GM12891 (cell line): ENCODE measurements around the gene RPS6KA2.

ENCODE experiments used
- POLR2A ChIP-seq: IDR thresholded peaks from 2 replicates; pipeline ENCODE4 v1.6.1; 2011; ENCODE audit warnings: low read depth, low read length, control low read depth
- POLR2AphosphoS5 ChIP-seq: IDR thresholded peaks from 2 replicates; pipeline ENCODE4 v1.6.1; 2011; ENCODE audit warnings: low read depth, low read length, control low read depth
- TAF1 ChIP-seq: IDR thresholded peaks from 2 replicates; pipeline ENCODE4 v1.6.1; 2011; ENCODE audit warnings: low read depth, low read length, control low read depth

DNA sequence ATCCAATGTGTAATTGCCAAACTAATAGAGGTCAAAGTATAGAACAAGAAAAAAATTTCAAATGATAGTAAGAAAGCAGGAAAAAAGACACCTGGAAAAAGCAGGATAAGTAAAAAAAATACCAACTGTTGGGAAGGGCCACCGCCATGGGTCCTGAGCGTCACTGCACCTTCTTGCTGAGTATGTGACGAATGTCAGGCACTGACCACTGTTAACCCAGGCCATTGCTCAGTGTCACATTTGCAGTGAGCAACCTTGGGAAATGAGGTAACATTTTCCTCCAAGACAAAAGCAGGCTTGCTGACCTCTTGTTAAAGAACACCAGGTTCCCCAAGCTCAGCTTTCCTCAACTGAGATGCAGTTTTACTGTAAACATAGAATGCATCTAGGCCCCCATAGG is 15.6 kb upstream of the RPS6KA2 start:
- TF ChIP-seq TAF1 = no peak
- TF ChIP-seq POLR2A = no peak
- TF ChIP-seq POLR2AphosphoS5 = no peak
